ENCODE results near the gene DYNLL2. TPM values are rescaled to one million over a fixed set of nuclear protein-coding genes. Genes with fewer than 3 reads are reported as not detected.
A peak's percentile ranks its signal among the peaks of the same experiment; 100 is the strongest.

Gene DYNLL2
- total RNA-seq, 2 experiments from 2014 or later = 21.3 to 28.3 TPM

DNA sequence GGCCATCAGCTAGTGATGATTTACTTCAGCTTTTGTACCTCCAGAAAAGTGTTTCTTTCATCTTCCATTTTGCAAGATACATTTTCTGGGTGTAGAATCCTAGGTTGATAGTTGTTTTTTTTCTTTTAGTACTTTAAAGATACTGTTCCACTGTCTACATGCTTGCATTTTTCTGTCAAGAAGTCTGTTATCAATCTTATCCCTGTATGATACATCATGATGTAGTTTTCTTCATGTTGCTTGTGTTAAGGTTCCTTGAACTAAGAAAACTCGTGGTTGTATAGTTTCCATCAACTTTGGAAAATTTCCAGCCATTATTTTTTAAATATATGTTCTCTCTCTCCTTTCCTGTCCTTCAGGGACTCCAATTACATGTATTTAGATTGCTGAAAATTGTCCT is 24.1 kb downstream of the DYNLL2 start:
- H3K36me3 Mint-ChIP-seq (ENCODE audit: low read depth) = no peaks in the 10 kb centered on the region
- no peak for DNase-seq
- H3K4me3 Mint-ChIP-seq = no peak overlapping the region
- H3K9me3 Mint-ChIP-seq (ENCODE audit: low read depth) = no peaks in the 10 kb centered on the region
- ChIA-PET CTCF (interaction anchor here (1.0 kb wide), 1 partner anchor 19 kb away, joined by 3 read pairs; no protein-coding TSS in a partner anchor), POLR2A (no interaction called here)
- H3K27ac Mint-ChIP-seq = no peak overlapping the region
- no peak for ATAC-seq
- no peaks in the 10 kb centered on the region for H3K4me1 Mint-ChIP-seq
- intact Hi-C loops (cut with DNase I, micrococcal nuclease) = no loop called here
- peaks cover 2% of the 10 kb centered on the region for H3K27me3 Mint-ChIP-seq

DNA sequence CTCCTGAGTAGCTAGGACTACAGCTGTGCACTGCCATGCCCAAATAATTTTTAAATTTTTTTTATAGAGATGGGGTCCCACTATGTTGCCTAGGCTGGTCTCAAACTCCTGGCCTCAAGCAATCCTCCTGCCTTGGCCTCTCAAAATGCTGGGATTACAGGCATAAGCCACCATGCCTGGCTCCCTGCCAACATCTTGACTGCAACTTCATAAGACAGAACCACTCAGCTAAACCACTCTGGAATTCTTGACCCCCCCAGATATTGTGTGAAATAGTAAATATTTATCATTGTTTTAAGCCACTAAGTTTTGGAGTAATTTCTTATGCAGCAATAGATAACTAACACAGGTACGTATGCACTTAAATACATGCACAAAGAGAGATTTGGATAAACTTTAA is 26.0 kb downstream of the DYNLL2 start:
- DNase-seq = no peak
- Mint-ChIP-seq H3K4me3 (no peak overlapping the region), H3K4me1 (no peaks in the 10 kb centered on the region), H3K27me3 (peaks cover 2% of the 10 kb centered on the region), H3K27ac (no peak overlapping the region), H3K9me3 (ENCODE audit: low read depth) (no peaks in the 10 kb centered on the region), H3K36me3 (ENCODE audit: low read depth) (no peaks in the 10 kb centered on the region)
- ChIA-PET CTCF (interaction anchor here (0.8 kb wide), 1 partner anchor 62 kb away, joined by 3 read pairs; no protein-coding TSS in a partner anchor), POLR2A (no interaction called here)
- ATAC-seq = no peak
- intact Hi-C loops (cut with DNase I, micrococcal nuclease) = no loop called here

DNA sequence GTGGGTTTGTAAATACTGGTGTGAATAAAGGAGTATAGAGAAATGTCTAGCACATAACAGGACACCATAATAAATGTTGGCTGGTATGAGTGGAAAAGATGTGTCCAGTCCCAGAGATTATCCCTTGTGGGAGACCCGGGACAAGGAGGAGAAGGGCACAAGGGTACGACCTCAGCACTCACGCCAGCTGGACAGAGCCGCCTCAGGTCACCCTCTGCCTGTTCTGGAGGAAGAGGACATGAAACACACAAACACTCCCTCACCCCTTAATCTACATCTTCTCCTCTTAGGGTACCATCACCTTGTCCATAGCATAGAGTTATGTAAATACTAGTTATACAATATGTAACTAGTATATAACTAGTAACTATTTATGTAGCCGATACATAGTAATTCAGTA is 26.8 kb downstream of the DYNLL2 start:
- ATAC-seq = no peak
- CTCF ChIA-PET = interaction anchor here (0.6 to 5.3 kb wide), 3 partner anchors 111 to 799 kb away, joined by 3 to 71 read pairs (median 5); no protein-coding TSS in a partner anchor

DNA sequence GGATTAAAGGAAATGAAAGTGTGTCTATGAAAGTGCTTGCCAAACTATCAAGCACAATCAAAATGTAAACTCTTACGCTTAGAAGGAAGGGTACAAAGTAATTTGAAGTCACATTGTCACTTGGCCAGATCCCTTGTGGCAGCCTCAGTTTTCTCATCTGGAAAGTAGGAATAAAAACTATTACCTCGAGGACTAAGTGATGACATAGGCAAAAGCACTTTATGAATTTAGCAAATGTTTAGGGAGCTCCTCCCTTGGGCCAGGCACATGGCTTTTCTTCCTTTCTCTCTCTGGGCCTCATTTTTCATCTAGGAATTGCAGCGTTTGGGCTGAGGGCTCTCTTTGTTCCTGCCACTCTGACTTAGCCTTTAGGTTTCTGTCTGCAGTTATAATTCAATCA is 28.5 kb downstream of the DYNLL2 start:
- ChIA-PET CTCF (interaction anchor here (0.9 to 5.3 kb wide), 13 partner anchors 9 to 749 kb away, joined by 3 to 71 read pairs (median 5); no protein-coding TSS in a partner anchor), POLR2A (no interaction called here)
- Mint-ChIP-seq H3K27ac (no peak overlapping the region), H3K4me1 (no peaks in the 10 kb centered on the region), H3K27me3 (peaks cover 2% of the 10 kb centered on the region), H3K4me3 (no peak overlapping the region), H3K9me3 (ENCODE audit: low read depth) (no peaks in the 10 kb centered on the region), H3K36me3 (ENCODE audit: low read depth) (no peaks in the 10 kb centered on the region)
- no peak for ATAC-seq
- intact Hi-C loops (cut with DNase I, micrococcal nuclease) = loop anchor here (2.0 to 5.0 kb wide), 2 partner anchors 104 to 261 kb away; partner anchors contain the start of genes MRPS23 (in 1 of the 2) and SRSF1 (in 1 of the 2)
- DNase-seq = no peak

More for the DNA sequence above, 26.8 kb downstream of the DYNLL2 start:
- POLR2A ChIA-PET = no interaction called here
- Mint-ChIP-seq H3K4me1 (no peaks in the 10 kb centered on the region), H3K27me3 (peaks cover 2% of the 10 kb centered on the region), H3K4me3 (no peak overlapping the region), H3K9me3 (ENCODE audit: low read depth) (no peaks in the 10 kb centered on the region), H3K27ac (no peak overlapping the region), H3K36me3 (ENCODE audit: low read depth) (no peaks in the 10 kb centered on the region)
- DNase-seq = no peak
- intact Hi-C loops (cut with DNase I, micrococcal nuclease) = loop anchor here in 1 of 2 experiments (5.0 kb wide), 1 partner anchor 103 kb away; the partner anchor contains the start of gene SRSF1

DNA sequence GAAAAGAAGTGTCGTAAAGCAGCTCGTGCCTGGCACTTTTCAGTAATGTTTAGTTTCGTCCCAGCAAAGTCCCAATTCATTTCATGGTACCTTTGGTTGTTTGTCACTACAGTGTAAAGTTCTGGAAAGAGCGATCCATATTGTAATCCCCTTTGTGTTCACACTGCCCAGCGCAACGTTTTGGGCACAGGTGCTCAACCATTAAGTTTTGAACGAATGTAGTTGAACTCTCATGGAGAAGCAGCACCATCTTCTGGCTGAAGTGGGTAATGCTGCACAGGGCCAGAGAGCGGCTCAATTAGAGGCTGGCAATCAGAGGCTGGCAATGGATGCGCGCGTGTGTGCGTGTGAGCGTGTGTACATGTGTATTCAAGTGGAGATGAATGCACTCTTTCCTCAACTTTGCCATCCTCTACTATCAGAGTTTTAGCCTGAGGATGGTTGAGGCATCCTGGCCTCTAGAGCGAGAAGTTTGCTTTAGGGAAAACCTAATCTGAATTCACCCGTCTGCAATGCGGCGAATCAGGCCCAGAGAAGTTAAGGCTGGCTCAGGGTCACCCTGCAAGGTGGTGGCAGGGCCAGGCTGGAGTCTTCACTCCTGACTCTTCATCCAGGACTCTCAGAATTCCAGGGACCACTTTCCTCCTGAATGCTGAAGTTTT is 29.9 kb downstream of the DYNLL2 start:
- POLR2A ChIA-PET = no interaction called here

DNA sequence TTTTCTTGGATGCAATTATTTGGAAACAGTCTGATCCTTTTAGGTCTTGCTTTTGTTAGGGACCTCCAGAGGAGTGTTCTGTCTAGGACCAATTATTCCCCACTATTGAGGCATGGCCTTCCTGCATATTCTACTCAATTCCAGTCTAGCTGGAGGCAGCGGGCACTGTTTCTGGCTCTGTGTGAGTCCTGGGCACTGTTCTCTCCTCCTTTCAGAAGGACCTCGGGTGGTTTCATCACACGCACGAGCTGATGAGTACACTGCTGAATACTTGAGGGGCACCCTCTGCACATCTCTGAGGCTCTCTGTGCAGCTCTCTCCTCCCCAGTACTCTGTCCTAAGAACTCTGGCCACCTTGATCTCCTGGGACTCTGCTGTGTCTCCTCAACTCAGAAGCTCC is 30.7 kb downstream of the DYNLL2 start:
- H3K27ac Mint-ChIP-seq = no peak overlapping the region
- intact Hi-C loops (cut with DNase I, micrococcal nuclease) = loop anchor here (1.0 to 5.0 kb wide), 5 partner anchors 107 to 263 kb away; partner anchors contain the start of genes SRSF1 (in 2 of the 2) and MRPS23 (in 1 of the 2)
- ATAC-seq = no peak

More for the DNA sequence above, 29.9 kb downstream of the DYNLL2 start:
- Mint-ChIP-seq H3K36me3 (ENCODE audit: low read depth) (no peaks in the 10 kb centered on the region), H3K4me1 (no peaks in the 10 kb centered on the region), H3K27ac (no peak overlapping the region), H3K9me3 (ENCODE audit: low read depth) (no peaks in the 10 kb centered on the region), H3K4me3 (no peak overlapping the region), H3K27me3 (peaks cover 5% of the 10 kb centered on the region)
- ATAC-seq (peak; percentile 96), DNase-seq (peak; percentile 91)
- CTCF ChIA-PET = interaction anchor here (0.6 to 5.3 kb wide), 31 partner anchors 11 to 556 kb away, joined by 3 to 71 read pairs (median 3); partner anchors contain the start of gene CUEDC1
- intact Hi-C loops (cut with DNase I, micrococcal nuclease) = loop anchor here (1.0 to 5.0 kb wide), 5 partner anchors 106 to 262 kb away; partner anchors contain the start of genes SRSF1 (in 2 of the 2) and MRPS23 (in 1 of the 2)

DNA sequence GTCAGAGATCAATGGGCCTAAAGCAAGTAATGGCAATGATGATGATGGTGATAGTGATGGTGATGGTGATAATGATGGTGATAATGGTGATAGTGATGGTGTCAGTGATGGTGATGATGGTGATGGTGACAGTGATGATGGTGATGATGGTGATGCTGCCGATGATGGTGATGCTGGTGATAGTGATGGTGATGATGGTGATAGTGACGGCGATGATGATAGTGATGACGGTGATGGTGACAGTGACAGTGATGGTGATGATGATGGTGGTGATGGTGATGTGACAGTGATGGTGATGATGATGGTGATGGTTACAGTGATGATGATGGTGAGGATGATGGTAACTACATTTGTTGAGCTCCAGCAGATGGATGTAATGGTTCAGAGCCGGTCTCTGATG is 34.2 kb downstream of the DYNLL2 start:
- H3K36me3 Mint-ChIP-seq (ENCODE audit: low read depth) = no peaks in the 10 kb centered on the region
- peaks cover 4% of the 10 kb centered on the region for H3K4me1 Mint-ChIP-seq
- H3K4me3 Mint-ChIP-seq = no peak overlapping the region
- intact Hi-C loops (cut with DNase I, micrococcal nuclease) = no loop called here
- ChIA-PET CTCF (interaction anchor here (1.1 kb wide), 1 partner anchor 55 kb away, joined by 4 read pairs; no protein-coding TSS in a partner anchor), POLR2A (no interaction called here)
- ATAC-seq (no peak), DNase-seq (no peak)
- H3K27ac Mint-ChIP-seq = no peak overlapping the region
- H3K27me3 Mint-ChIP-seq = peaks cover 8% of the 10 kb centered on the region
- no peaks in the 10 kb centered on the region for H3K9me3 Mint-ChIP-seq (ENCODE audit: low read depth)

More for the DNA sequence above, 30.7 kb downstream of the DYNLL2 start:
- no peak for DNase-seq
- Mint-ChIP-seq H3K4me1 (no peaks in the 10 kb centered on the region), H3K9me3 (ENCODE audit: low read depth) (no peaks in the 10 kb centered on the region), H3K36me3 (ENCODE audit: low read depth) (no peaks in the 10 kb centered on the region), H3K27me3 (peaks cover 5% of the 10 kb centered on the region), H3K4me3 (no peak overlapping the region)
- ChIA-PET POLR2A (no interaction called here), CTCF (interaction anchor here (0.5 to 5.3 kb wide), 21 partner anchors 10 to 588 kb away, joined by 3 to 71 read pairs (median 3); partner anchors contain the start of gene MRPS23)

DNA sequence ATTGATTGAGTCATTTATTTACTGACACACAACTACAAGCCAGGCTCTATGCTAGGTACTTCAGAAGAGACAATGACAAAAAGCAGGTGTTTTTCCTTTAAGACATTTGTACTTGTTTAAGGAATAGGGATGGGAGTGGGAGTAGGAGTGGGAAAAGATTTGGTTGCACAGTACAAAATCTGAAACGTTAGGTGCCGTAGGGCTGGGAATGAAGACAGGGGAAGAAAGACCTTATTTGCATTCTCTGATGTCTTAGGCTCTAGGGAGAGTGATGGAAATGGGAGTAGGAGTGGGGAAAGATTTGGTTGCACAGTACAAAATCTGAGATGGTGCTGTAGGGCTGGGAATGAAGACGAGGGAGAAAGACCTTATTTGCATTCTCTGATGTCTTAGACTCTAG is 36.3 kb downstream of the DYNLL2 start:
- H3K36me3 Mint-ChIP-seq (ENCODE audit: low read depth) = no peaks in the 10 kb centered on the region
- no peak overlapping the region for H3K27ac Mint-ChIP-seq
- DNase-seq (no peak), ATAC-seq (no peak)
- intact Hi-C loops (cut with DNase I, micrococcal nuclease) = no loop called here
- no peak overlapping the region for H3K4me3 Mint-ChIP-seq
- peaks cover 7% of the 10 kb centered on the region for H3K4me1 Mint-ChIP-seq
- ChIA-PET CTCF (interaction anchor here (0.7 kb wide), 1 partner anchor 53 kb away, joined by 3 read pairs; no protein-coding TSS in a partner anchor), POLR2A (no interaction called here)
- peaks cover 8% of the 10 kb centered on the region for H3K27me3 Mint-ChIP-seq
- no peaks in the 10 kb centered on the region for H3K9me3 Mint-ChIP-seq (ENCODE audit: low read depth)

DNA sequence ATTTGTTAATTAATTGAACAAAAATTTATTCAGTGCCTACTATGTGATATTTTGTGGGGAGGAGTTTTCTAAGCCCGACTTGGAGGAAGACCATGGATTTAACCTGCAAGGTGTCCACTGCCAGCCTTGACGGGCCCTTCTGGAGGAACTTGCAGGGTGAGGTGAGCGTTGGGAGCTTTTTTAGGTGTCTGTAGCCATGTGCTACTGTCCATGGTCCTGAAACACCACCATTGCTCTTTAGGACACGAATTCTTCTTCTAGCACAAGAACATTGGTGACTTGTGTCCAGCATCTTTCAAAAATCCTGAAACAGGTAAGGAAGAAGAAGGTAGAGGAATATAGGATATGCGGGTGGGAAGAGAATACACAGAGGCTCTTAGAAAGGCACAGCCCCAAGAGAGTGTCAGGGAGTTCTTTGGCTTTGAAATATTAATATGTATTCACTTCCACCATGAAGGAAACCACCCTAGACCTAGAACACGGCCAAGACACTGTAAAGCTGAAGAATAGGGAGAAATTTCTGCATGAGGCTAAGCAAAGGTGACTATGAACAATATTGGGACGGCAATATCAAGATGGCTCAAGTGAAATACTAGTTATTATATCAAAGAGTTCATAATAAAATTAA is 37.1 kb downstream of the DYNLL2 start:
- Mint-ChIP-seq H3K4me1 (peaks cover 7% of the 10 kb centered on the region), H3K27ac (no peak overlapping the region), H3K27me3 (peaks cover 8% of the 10 kb centered on the region), H3K4me3 (no peak overlapping the region), H3K9me3 (ENCODE audit: low read depth) (no peaks in the 10 kb centered on the region), H3K36me3 (ENCODE audit: low read depth) (no peaks in the 10 kb centered on the region)
- ATAC-seq (no peak), DNase-seq (peak; percentile 60)
- intact Hi-C loops (cut with DNase I, micrococcal nuclease) = loop anchor here in 1 of 2 experiments (5.0 kb wide), 1 partner anchor 327 kb away; no protein-coding TSS in a partner anchor
- ChIA-PET POLR2A (no interaction called here), CTCF (interaction anchor here (0.7 kb wide), 1 partner anchor 53 kb away, joined by 3 read pairs; no protein-coding TSS in a partner anchor)

DNA sequence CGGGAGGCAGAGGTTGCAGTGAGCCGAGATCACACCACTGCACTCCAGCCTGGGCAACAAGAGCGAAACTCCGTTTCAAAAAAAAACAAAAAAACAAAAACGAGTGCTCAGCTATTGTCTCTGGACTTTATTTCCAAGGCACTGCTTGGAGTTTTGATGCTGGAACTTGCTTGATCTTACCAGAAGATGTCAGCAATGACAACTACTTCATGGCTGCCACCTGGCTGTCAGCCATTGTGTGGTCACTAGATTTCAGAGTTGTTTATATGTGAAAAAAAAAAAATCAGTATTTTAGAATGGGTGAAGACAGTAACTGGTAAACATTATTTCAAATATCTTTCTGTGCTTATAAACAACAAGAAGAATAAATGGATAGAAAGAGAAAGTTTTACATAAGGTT is 38.7 kb downstream of the DYNLL2 start:
- intact Hi-C loops (cut with DNase I, micrococcal nuclease) = loop anchor here (1.0 to 5.0 kb wide), 2 partner anchors 50 to 325 kb away; no protein-coding TSS in a partner anchor
- no peaks in the 10 kb centered on the region for H3K36me3 Mint-ChIP-seq (ENCODE audit: low read depth)
- no peak overlapping the region for H3K27ac Mint-ChIP-seq
- no peaks in the 10 kb centered on the region for H3K9me3 Mint-ChIP-seq (ENCODE audit: low read depth)
- H3K4me1 Mint-ChIP-seq = peaks cover 7% of the 10 kb centered on the region
- ChIA-PET CTCF (interaction anchor here (0.6 to 3.2 kb wide), 6 partner anchors 14 to 1046 kb away, joined by 3 to 19 read pairs (median 4); no protein-coding TSS in a partner anchor), POLR2A (interaction anchor here (0.6 kb wide), 1 partner anchor 168 kb away, joined by 3 read pairs; no protein-coding TSS in a partner anchor)
- DNase-seq (peak; percentile 49), ATAC-seq (no peak)
- H3K4me3 Mint-ChIP-seq = no peak overlapping the region
- H3K27me3 Mint-ChIP-seq = peaks cover 8% of the 10 kb centered on the region

DNA sequence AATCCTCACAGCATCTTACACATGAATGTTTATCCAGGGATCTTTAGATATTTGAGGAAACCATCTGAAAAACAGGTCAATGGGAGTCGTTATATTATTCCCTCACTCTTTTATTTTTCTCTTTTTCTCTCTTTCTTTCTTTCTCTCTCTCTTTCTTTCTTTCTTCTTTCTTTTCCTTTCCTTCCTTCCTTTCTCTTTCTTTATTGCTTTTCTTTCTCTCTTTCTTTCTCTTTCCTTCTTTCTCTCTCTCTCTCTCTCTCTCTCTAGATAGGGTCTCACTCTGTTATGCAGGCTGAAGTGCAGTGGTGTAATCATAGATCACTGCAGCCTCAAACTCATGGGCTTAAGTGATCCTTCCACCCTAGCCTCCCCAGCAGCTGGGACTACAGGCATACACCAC is 44.6 kb downstream of the DYNLL2 start:
- CTCF ChIA-PET = no interaction called here
- intact Hi-C loops (cut with DNase I, micrococcal nuclease) = no loop called here
- H3K27me3 Mint-ChIP-seq = peaks cover 4% of the 10 kb centered on the region

More for the DNA sequence above, 44.6 kb downstream of the DYNLL2 start:
- Mint-ChIP-seq H3K27ac (no peak overlapping the region), H3K4me1 (peaks cover 3% of the 10 kb centered on the region), H3K36me3 (ENCODE audit: low read depth) (no peaks in the 10 kb centered on the region), H3K4me3 (no peak overlapping the region), H3K9me3 (ENCODE audit: low read depth) (no peaks in the 10 kb centered on the region)
- DNase-seq (no peak), ATAC-seq (no peak)
- POLR2A ChIA-PET = no interaction called here

All from activated CD4-positive, alpha-beta T cell treated with anti-CD3 and anti-CD28 coated beads for 36 hours (primary cell).